NCI-H1105 (cell line): ENCODE data around the gene OSMR.

Experiments
- DNase-seq: peaks from one replicate; lab custom pipeline; 2025; lab: John Stamatoyannopoulos, UW

Gene OSMR

GRCh38 chr5:38845526-38846378 is at the start of gene OSMR:
Gene OSMR, plus strand, starts transcription at chr5:38846012. Its CDS starts 23,033 bp downstream, at chr5:38869045.
- peak; percentile 22 for DNase-seq

- DNase-seq: no peak
Measured at GRCh38 chr5:38796742-38797108, 49.1 kb upstream of the OSMR start.

- DNase-seq: no peak
Measured at GRCh38 chr5:38797838-38798237, 48.0 kb upstream of the OSMR start.

GRCh38 chr5:38799556-38800377 is 46.0 kb upstream of the OSMR start:
- DNase-seq: no peak

GRCh38 chr5:38800515-38800914 is 45.3 kb upstream of the OSMR start:
- no peak for DNase-seq

- DNase-seq: no peak
Measured at GRCh38 chr5:38802125-38802524, 43.7 kb upstream of the OSMR start.

- DNase-seq: no peak
Measured at GRCh38 chr5:38803246-38803645, 42.6 kb upstream of the OSMR start.

- no peak for DNase-seq
Measured at GRCh38 chr5:38806775-38807258, 39.0 kb upstream of the OSMR start.

GRCh38 chr5:38807570-38808483 is 38.0 kb upstream of the OSMR start:
- DNase-seq: no peak

- DNase-seq: no peak
Measured at GRCh38 chr5:38808666-38809343, 37.0 kb upstream of the OSMR start.

GRCh38 chr5:38809388-38810359 is 36.1 kb upstream of the OSMR start:
- peak; percentile 78 for DNase-seq

- DNase-seq: no peak
Measured at GRCh38 chr5:38814879-38815278, 30.9 kb upstream of the OSMR start.

GRCh38 chr5:38816083-38817030 is 29.5 kb upstream of the OSMR start:
- no peak for DNase-seq

GRCh38 chr5:38821679-38822078 is 24.1 kb upstream of the OSMR start:
- DNase-seq: no peak

GRCh38 chr5:38823503-38823902 is 22.3 kb upstream of the OSMR start:
- DNase-seq: no peak

- no peak for DNase-seq
Measured at GRCh38 chr5:38824821-38825220, 21.0 kb upstream of the OSMR start.

- DNase-seq: no peak
Measured at GRCh38 chr5:38825494-38825893, 20.3 kb upstream of the OSMR start.

- DNase-seq: no peak
Measured at GRCh38 chr5:38827525-38827924, 18.3 kb upstream of the OSMR start.

GRCh38 chr5:38830521-38831051 is 15.2 kb upstream of the OSMR start:
- no peak for DNase-seq
